HG03575 (cell line): ENCODE results near the gene BICDL2.
"Not testable (repeated sequence)": the region's sequence is repeated elsewhere in the genome, so short reads cannot be mapped to it uniquely, and the experiment has no call there.

Experiments
- ATAC-seq: cut with Tn5 transposase; IDR thresholded peaks from one replicate; pipeline ENCODE4 v1.9.1; 2021; ENCODE audit not compliant: unreplicated experiment, insufficient number of reproducible peaks, low FRiP score; ENCODE audit errors: extremely low read depth

BICDL2 gene

GRCh38 chr16:3066440-3066748 lies 29.6 kb upstream of the BICDL2 start:
- ATAC-seq = no peak

GRCh38 chr16:3065742-3066439 lies 29.1 kb upstream of the BICDL2 start:
- ATAC-seq = no peak

GRCh38 chr16:3065069-3065741 lies 28.5 kb upstream of the BICDL2 start, which contains the start of gene IL32:
Gene IL32 (plus strand): TSS chr16:3065640. CDS start chr16:3065812, 172 bp downstream.
- no peak for ATAC-seq

DNA sequence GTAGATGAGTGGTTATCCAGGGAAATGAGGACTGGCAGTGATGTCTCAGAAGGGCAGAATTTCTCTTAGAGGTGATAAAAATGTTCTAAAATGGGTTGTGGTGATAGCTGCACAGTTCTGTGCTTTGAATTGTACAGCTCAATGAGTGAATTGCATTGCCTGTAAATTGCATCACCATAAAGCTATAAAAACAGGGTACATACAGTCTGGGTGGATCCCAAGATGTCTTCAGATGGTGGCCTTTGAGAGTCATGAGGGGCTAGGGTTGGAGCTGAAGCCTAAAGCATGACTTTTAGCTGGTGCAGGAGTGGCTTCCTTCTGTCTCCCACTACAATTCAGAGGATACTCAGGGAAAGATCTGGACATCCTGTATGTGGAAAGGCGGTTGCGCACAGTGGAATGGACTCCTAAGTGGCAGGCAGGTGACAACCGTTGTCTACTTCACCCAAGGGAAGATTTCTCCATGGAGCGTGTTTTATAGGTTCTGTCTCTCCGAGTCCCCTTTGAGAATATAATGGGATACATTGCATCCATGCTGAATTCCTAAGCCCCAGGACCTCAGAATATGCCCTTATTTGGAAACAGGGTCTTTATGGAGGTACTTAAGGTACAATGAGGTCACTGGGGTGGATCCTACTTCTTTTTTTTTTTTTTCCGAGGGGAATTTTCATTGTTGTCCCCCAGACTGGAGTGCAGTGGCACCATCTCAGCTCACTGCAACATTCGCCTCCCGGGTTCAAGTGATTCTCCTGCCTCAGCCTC lies 27.1 kb upstream of the BICDL2 start:
- ATAC-seq = no peak

- no peak for ATAC-seq
Observed at GRCh38 chr16:3062553-3062952, 25.8 kb upstream of the BICDL2 start.

DNA sequence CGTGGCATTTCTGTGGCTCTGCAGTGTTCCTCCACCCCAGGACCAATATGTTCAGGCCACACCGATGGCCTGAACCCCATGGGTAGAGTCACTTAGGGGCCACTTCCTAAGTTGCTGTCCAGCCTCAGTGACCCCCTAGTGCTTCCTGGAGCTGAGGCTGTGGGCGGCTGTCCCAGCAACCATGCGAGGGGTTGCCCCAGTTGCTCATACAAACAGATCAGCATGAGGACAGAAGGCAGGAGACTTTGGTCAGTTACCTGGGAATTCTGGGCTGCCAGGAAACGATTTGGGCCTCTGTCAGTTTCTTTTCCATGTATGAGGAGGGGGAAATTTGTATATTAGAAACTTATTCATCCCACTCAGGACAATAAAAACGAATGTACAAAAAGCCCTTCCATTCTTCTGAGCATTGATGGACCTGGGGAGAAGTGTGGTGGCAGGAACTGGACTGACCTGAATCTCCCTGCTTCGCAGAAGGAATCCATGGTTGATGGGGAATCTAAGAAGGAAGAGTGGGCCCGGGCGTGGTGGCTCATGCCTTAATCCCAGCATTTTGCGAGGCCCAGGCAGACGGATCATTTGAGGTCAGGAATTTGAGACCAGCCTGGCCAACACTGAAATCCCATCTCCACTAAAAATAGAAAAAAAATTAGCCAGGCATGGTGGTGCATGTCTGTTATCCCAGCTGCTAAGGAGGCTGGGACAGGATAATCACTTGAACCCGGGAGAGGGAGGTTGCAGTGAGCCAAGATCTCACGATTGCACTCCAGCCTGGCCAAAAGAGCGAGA lies 23.8 kb upstream of the BICDL2 start:
- ATAC-seq = no peak

- no peak for ATAC-seq
Observed at GRCh38 chr16:3059723-3060242, 23.0 kb upstream of the BICDL2 start.

DNA sequence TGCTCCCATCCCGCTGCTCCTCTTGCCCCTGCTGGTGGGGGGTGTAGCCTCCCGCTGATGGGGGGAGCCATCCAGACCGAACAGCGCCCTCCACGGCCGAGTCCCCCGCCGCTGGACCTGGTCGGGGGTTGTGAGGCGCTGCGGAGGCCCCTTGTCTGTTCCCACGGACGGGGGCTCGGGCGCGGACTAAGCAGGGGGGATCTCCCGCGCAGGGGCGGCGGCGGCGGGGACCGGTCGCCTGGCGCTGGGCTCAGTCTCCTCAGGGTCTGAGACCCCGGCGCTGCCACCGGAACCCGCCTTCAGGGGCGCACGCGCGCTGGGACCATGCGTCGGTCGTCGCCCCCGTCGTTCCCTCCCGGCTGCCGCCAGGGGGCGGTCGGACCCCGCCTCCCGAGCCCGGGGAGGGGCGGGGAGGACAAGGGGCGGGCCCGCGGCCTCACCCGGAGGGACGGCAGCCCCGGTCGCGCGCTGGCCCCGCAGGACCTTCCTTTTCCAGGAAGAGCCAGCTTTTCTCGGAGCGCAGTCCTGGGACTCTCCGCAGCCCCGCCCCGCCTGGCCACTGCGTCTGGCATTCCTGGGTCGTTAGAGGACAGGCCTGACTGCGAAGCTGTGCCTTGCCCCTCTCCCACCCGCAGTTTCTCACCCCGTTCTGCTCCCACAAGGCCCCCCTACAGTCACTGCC lies 22.4 kb upstream of the BICDL2 start:
- no peak for ATAC-seq

GRCh38 chr16:3058139-3059030 lies 21.6 kb upstream of the BICDL2 start:
- no peak for ATAC-seq

DNA sequence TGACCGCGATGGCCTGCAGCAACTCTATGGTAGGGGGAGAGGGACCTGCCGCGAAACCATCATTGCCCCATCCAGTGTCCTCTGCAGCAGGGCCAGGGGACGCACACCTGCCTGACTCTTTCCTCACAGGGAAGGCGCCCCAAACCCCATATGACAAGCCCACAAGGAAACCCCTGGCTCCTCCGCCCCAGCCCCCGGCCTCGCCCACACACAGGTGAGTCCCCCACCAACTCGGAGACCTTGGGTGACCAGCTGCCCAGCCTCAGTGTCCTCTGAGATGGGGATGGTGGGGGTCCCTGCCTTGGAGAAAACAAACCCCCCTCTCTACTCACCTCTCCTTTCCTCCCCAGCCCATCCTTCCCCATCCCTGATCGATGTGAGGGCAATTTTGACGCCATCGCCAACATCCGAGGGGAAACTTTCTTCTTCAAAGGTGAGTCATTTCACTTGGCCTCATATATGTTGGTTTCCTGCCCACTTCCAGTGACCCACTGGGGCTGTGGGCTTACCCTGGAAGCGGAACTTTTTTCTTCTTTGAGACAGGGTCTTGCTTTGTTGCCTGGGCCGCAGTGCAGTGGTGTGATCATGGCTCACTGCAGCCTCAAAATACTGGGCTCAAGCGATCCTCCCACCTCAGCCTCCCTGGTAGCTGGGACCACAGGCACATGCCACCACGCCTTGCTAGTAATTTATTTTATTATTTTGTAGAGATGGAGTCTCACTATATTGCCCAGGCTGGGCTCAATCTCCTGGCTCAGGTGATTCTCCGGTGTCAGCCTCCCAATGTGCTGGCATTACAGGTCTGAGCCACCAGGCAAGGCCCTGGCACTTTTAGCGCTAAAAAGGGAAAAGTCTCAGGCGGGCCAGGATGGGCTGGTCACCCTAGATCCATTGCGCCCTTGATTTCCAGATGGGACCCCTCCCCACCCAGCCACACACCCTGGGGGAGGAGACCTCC lies 20.7 kb upstream of the BICDL2 start:
- no peak for ATAC-seq

- ATAC-seq = no peak
Observed at GRCh38 chr16:3056336-3057180, 19.8 kb upstream of the BICDL2 start.

DNA sequence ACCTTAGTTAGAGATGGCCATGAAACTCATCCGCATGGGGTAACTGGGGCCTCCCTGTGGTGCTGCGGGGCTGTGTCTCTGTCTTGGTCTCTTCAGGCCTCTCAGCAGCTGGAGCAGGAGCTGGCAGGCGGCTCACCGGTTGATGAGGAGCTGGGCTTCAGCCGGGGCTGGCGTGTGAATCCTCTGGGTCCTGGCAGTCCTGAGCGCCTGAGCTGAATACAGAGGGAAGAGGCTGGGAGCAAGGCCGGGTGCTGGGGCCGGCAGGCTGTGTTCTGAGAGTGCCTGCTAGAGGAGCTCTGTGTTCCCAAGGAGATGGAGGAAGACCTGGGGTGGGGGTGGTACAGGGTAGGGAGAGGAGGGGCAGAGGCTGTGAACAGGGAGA lies 19.0 kb upstream of the BICDL2 start:
- ATAC-seq = not testable (repeated sequence)

DNA sequence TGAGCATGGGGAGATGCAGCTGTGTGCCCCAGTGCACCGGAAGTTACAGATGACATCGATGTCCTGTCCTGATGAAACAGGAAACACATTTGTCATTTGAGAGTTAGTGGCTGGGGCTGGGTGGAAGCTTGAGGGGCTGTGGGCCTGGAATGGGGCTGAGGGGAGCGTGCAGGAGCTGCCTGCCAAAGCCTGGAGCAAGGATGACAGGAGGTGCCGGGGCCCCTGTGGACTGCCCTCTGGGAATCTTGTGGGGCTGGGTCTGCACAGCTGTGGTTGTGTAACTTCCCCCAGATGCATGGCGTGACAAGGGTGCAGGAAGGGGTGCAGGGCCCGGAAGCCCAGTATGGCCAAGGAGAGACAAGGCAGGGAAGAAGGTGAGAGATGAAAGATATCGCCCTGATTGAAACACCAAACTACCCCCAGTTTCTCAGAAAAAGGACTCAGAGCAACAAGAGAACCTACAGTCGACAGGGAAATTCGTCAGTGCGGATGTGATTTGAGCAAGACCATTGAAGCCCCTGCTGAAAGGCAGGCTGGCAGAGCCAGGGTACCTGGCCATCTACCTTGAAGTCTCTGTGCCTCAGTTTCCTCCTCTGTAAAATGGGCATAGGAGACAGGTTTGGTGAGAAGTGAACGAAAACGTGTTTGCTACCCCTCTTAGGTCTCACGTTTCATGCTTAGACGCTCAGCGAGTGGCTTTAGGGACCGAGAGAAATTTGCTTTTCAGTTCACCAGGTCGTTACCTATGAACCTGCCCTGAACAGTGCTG lies 18.4 kb upstream of the BICDL2 start:
- no peak for ATAC-seq

DNA sequence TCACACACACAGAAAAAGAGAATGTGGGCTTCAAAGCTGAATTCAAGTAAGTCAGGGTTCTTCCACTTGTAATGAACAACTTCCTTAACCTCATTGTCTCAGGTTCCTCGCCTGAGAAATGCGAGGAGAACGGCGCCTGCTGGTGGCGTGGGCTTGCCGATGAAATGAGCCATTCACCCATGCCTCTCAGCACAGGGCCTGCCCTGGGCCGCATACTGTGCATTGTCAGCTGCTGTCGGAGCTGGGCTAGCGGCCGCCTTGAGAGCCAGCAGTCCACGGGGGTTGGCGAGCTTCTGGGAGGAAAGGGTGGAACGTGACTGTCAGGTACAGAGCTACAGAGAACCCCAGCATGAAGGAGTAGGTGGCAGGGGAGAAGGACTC lies 16.6 kb upstream of the BICDL2 start:
- not testable (repeated sequence) for ATAC-seq
